Vagina (tissue), 2 donors: ENCODE data around the gene LEFTY1. TPM values are rescaled to one million over a fixed set of nuclear protein-coding genes. Genes with fewer than 3 reads are reported as not detected.

Experiments
- DNase-seq, 2 donors: peaks; one replicate each; pipeline ENCODE4 v3.0.0-alpha.2; 2017; ENCODE audit errors: extremely low spot score in 2 of 2
- H3K27ac ChIP-seq: fragments of 200-600 bp; sonication (generic); one replicate; pipeline ENCODE4 v1.5.1; 2019
- H3K27me3 ChIP-seq: fragments of 200-600 bp; sonication (generic); one replicate; pipeline ENCODE4 v1.5.1; 2019
- H3K36me3 ChIP-seq, 2 donors: fragments of 200-600 bp; sonication (generic); one replicate each; pipeline ENCODE4 v1.5.1; 2017 to 2019
- H3K4me1 ChIP-seq: fragments of 200-600 bp; sonication (generic); one replicate; pipeline ENCODE4 v1.5.1; 2019
- H3K4me3 ChIP-seq, 2 donors: fragments of 200-600 bp; sonication (generic); 1 replicate in 1 of 2; 2 replicates in 1 of 2; pipeline ENCODE4 v1.5.1; 2016 to 2019
- H3K9me3 ChIP-seq: fragments of 200-600 bp; sonication (generic); one replicate; pipeline ENCODE4 v1.5.1; 2019
- CTCF ChIP-seq, 3 experiments: fragments of 450-650 bp in 2 of 3; fragments of 200-600 bp in 1 of 3; sonication (generic) in 1 of 3; IDR thresholded peaks; one replicate each; pipeline ENCODE4 v1.5.1; 2017 to 2019; ENCODE audit warnings: antibody characterized with exemption in 3 of 3, mild to moderate bottlenecking in 2 of 3, moderate library complexity in 2 of 3
- POLR2A ChIP-seq, 2 donors: fragments of 450-650 bp; IDR thresholded peaks; one replicate each; pipeline ENCODE4 v1.6.1; 2017; ENCODE audit warnings: antibody characterized with exemption in 2 of 2, mild to moderate bottlenecking in 2 of 2, moderate library complexity in 2 of 2
- POLR2AphosphoS5 ChIP-seq, 2 donors: sonication (generic); formaldehyde crosslinking; IDR thresholded peaks; one replicate each; pipeline ENCODE4 v1.9.0; 2017; ENCODE audit warnings: antibody characterized with exemption in 2 of 2, mild to moderate bottlenecking in 2 of 2, low read depth in 1 of 2; ENCODE audit not compliant: insufficient read depth in 1 of 2
- intact Hi-C: fragments of 100-400 bp; cut with DNase I; formaldehyde crosslinking; loops from one replicate; pipeline ENCODE4 v1.15.1; 2023
- total RNA-seq: library from RNA; depleted of rRNA; stranded (reverse); fragments of >200 nt; gene quantifications from one replicate; pipeline ENCODE4 v1.2.3, GENCODE V29; 2016

Gene LEFTY1
- total RNA-seq, 1 donor from 2014 or later, result not detected

GRCh38 chr1:225860107-225860506 lies 28.8 kb downstream of the LEFTY1 start:
- no peaks in the 10 kb centered on the region for H3K27me3 ChIP-seq

GRCh38 chr1:225859151-225859550 lies 29.8 kb downstream of the LEFTY1 start:
- DNase-seq, result no peak
- intact Hi-C loops, result no loop called here
- peaks cover 0 to 60% of the 10 kb centered on the region in 2 donors for H3K36me3 ChIP-seq

More at GRCh38 chr1:225860107-225860506, 28.8 kb downstream of the LEFTY1 start:
- TF ChIP-seq CTCF (IDR thresholded peaks at IDR 0.05) (no peak), POLR2AphosphoS5 (IDR thresholded peaks at IDR 0.05; ENCODE audit: insufficient read depth in 1 of 2, low read depth in 1 of 2) (no peak), POLR2A (IDR thresholded peaks at IDR 0.05) (no peak)
- no peak overlapping the region for H3K27ac ChIP-seq
- peaks cover 21% of the 10 kb centered on the region for H3K4me1 ChIP-seq
- H3K4me3 ChIP-seq, result no peak overlapping the region
- intact Hi-C loops, result no loop called here
- no peak for DNase-seq
- no peaks in the 10 kb centered on the region for H3K9me3 ChIP-seq
- H3K36me3 ChIP-seq, result peaks cover 0 to 50% of the 10 kb centered on the region in 2 donors

GRCh38 chr1:225857256-225857655 lies 31.7 kb downstream of the LEFTY1 start:
- no peak for TF ChIP-seq CTCF (IDR thresholded peaks at IDR 0.05)
- no peak for TF ChIP-seq POLR2A (IDR thresholded peaks at IDR 0.05)
- no peak for TF ChIP-seq POLR2AphosphoS5 (IDR thresholded peaks at IDR 0.05; ENCODE audit: insufficient read depth in 1 of 2, low read depth in 1 of 2)
- Histone ChIP-seq H3K4me1 (no peaks in the 10 kb centered on the region), H3K9me3 (no peaks in the 10 kb centered on the region), H3K4me3 (no peak overlapping the region), H3K36me3 (peaks cover 0 to 61% of the 10 kb centered on the region in 2 donors), H3K27me3 (no peaks in the 10 kb centered on the region), H3K27ac (no peak overlapping the region)
- intact Hi-C loops, result no loop called here
- no peak for DNase-seq

More at GRCh38 chr1:225859151-225859550, 29.8 kb downstream of the LEFTY1 start:
- Histone ChIP-seq H3K27me3 (no peaks in the 10 kb centered on the region), H3K9me3 (no peaks in the 10 kb centered on the region), H3K4me1 (peaks cover 14% of the 10 kb centered on the region), H3K4me3 (no peak overlapping the region), H3K27ac (no peak overlapping the region)
- TF ChIP-seq POLR2A (IDR thresholded peaks at IDR 0.05) (no peak), CTCF (IDR thresholded peaks at IDR 0.05) (no peak), POLR2AphosphoS5 (IDR thresholded peaks at IDR 0.05; ENCODE audit: insufficient read depth in 1 of 2, low read depth in 1 of 2) (no peak)

- DNase-seq, result no peak
- H3K27ac ChIP-seq, result no peak overlapping the region
Measured at GRCh38 chr1:225855503-225856300, 33.2 kb downstream of the LEFTY1 start.

More at GRCh38 chr1:225855503-225856300, 33.2 kb downstream of the LEFTY1 start:
- H3K36me3 ChIP-seq, result peaks cover 0 to 50% of the 10 kb centered on the region in 2 donors
- no peaks in the 10 kb centered on the region for H3K4me1 ChIP-seq
- no peaks in the 10 kb centered on the region for H3K27me3 ChIP-seq
- H3K4me3 ChIP-seq, result no peak overlapping the region
- intact Hi-C loops, result no loop called here
- no peaks in the 10 kb centered on the region for H3K9me3 ChIP-seq
- TF ChIP-seq POLR2A (IDR thresholded peaks at IDR 0.05) (no peak), POLR2AphosphoS5 (IDR thresholded peaks at IDR 0.05; ENCODE audit: insufficient read depth in 1 of 2, low read depth in 1 of 2) (no peak), CTCF (IDR thresholded peaks at IDR 0.05) (no peak)
